GM12878 (cell line): ENCODE data around the gene CACNA2D3. TPM values are rescaled to one million over a fixed set of nuclear protein-coding genes. Genes with fewer than 3 reads are reported as not detected.
A peak's percentile ranks its signal among the peaks of the same experiment; 100 is the strongest.

Experiments used
- ATAC-seq: fragments of 200-7000 bp; cut with Tn5 transposase; 3 replicates; pipeline ENCODE4 v1.9.1; 2020; ENCODE audit warnings: mild to moderate bottlenecking, moderate library complexity
- BruUV-seq: library from RNA; stranded (reverse); fragments of 400-500 nt; replicated peaks from 2 replicates; lab custom pipeline; 2021; lab: Mats Ljungman, UMichigan
- CTCF ChIA-PET: fragments of 300-600 bp; sonication (Branson Sonifier 250); formaldehyde crosslinking; extraction: SDS; loops from one replicate; lab custom pipeline; 2021; ENCODE audit warnings: inconsistent platforms; lab: Yijun Ruan, JAX
- POLR2A ChIA-PET: fragments of 350-600 bp; formaldehyde crosslinking; extraction: SDS; loops from one replicate; lab custom pipeline; 2021; ENCODE audit warnings: inconsistent platforms; lab: Charles Lee
- RAD21 ChIA-PET: fragments of 300-600 bp; sonication (Branson Sonifier 250); formaldehyde crosslinking; loops from one replicate; lab custom pipeline; 2023; ENCODE audit warnings: antibody characterized with exemption; ENCODE audit not compliant: unreplicated experiment; lab: Charles Lee
- SMC1A ChIA-PET: fragments of 300-600 bp; sonication (Branson Sonifier 250); formaldehyde crosslinking; loops from one replicate; lab custom pipeline; 2023; ENCODE audit not compliant: unreplicated experiment, uncharacterized antibody; lab: Charles Lee
- DNase-seq: peaks from one replicate; pipeline ENCODE4 v3.0.0-alpha.2; 2011; ENCODE audit warnings: low read depth, low spot score
- FAIRE-seq: peaks from 3 replicates; lab custom pipeline; 2011; peaks lifted over from hg19 to GRCh38; lab: Jason Lieb, UNC
- H2AFZ ChIP-seq: 2 replicates; pipeline ENCODE4 v1.6.0; 2011; ENCODE audit warnings: low read depth, low read length, control low read depth; ENCODE audit not compliant: control insufficient read depth
- H3K27ac ChIP-seq: 2 replicates; pipeline ENCODE4 v1.5.1; 2011; ENCODE audit warnings: control low read depth; ENCODE audit not compliant: control insufficient read depth, insufficient read depth
- H3K27me3 ChIP-seq, 2 experiments: replicated peaks in 1 of 2; 2 replicates each; pipeline versions ENCODE4 v1.6.0 to v1.6.1; 2011; ENCODE audit warnings: low read length in 1 of 2; ENCODE audit not compliant: control insufficient read depth in 2 of 2, insufficient read depth in 2 of 2
- H3K36me3 ChIP-seq, 2 experiments: 2 replicates each; pipeline ENCODE4 v1.5.1; 2011; ENCODE audit warnings: low read length in 1 of 2; ENCODE audit not compliant: control insufficient read depth in 2 of 2, insufficient read depth in 2 of 2
- H3K4me1 ChIP-seq: 2 replicates; pipeline ENCODE4 v1.6.1; 2011; ENCODE audit warnings: mild to moderate bottlenecking, low read length, moderate library complexity, mixed read lengths; ENCODE audit not compliant: control insufficient read depth, insufficient read depth
- H3K4me2 ChIP-seq: 2 replicates; pipeline ENCODE4 v1.6.0; 2011; ENCODE audit warnings: control low read depth; ENCODE audit not compliant: control insufficient read depth, insufficient read depth
- H3K4me3 ChIP-seq: fragments of 200-600 bp; sonication (generic); 2 replicates; pipeline ENCODE4 v1.5.1; 2016
- H3K79me2 ChIP-seq: 2 replicates; pipeline ENCODE4 v1.6.0; 2011; ENCODE audit warnings: low read length; ENCODE audit not compliant: control insufficient read depth, insufficient read depth
- H3K9ac ChIP-seq: 2 replicates; pipeline ENCODE4 v1.8.0; 2011; ENCODE audit warnings: low read length, control low read depth, mixed read lengths; ENCODE audit not compliant: control insufficient read depth, insufficient read depth
- H3K9me3 ChIP-seq: replicated peaks from 3 replicates; pipeline ENCODE4 v1.5.1; 2011; ENCODE audit warnings: mild to moderate bottlenecking, low read length; ENCODE audit not compliant: control insufficient read depth, insufficient read depth
- H4K20me1 ChIP-seq: 2 replicates; pipeline ENCODE4 v1.6.0; 2011; ENCODE audit not compliant: control insufficient read depth, insufficient read depth
- ASH2L ChIP-seq: fragments of 300-600, 200-600 bp; sonication (generic); IDR thresholded peaks from 2 replicates; pipeline ENCODE4 v1.6.1; 2017; ENCODE audit warnings: low read depth, mild to moderate bottlenecking, borderline replicate concordance
- ATF7 ChIP-seq: fragments of 450-650 bp; IDR thresholded peaks from 2 replicates; pipeline ENCODE4 v1.6.1; 2016; ENCODE audit warnings: low read depth, mild to moderate bottlenecking
- BCLAF1 ChIP-seq: fragments of 450-650 bp; IDR thresholded peaks from 2 replicates; pipeline ENCODE4 v1.6.1; 2017; ENCODE audit warnings: antibody characterized with exemption, mild to moderate bottlenecking, moderate library complexity
- BMI1 ChIP-seq: fragments of 450-650 bp; IDR thresholded peaks from 2 replicates; pipeline ENCODE4 v1.6.1; 2016; ENCODE audit warnings: mild to moderate bottlenecking, moderate library complexity, borderline replicate concordance
- CHD2 ChIP-seq: IDR thresholded peaks from 2 replicates; pipeline ENCODE4 v1.6.1; 2011; ENCODE audit warnings: low read depth, low read length, improper control_type of control experiment, borderline replicate concordance
- ETV6 ChIP-seq, 2 experiments: fragments of 450-650 bp in 1 of 2; IDR thresholded peaks in 1 of 2; conservative IDR thresholded peaks in 1 of 2; 2 replicates each; pipeline ENCODE4 v1.6.1; 2014; ENCODE audit warnings: antibody characterized with exemption in 1 of 2, borderline replicate concordance in 1 of 2, low read depth in 1 of 2, mild to moderate bottlenecking in 1 of 2, moderate library complexity in 1 of 2
- NFIC ChIP-seq: IDR thresholded peaks from 2 replicates; pipeline ENCODE4 v1.6.1; 2012; ENCODE audit warnings: low read depth, mild to moderate bottlenecking, inconsistent platforms, low read length, moderate library complexity
- NR2C2 ChIP-seq: IDR thresholded peaks from 2 replicates; pipeline ENCODE4 v1.6.1; 2011; ENCODE audit warnings: borderline replicate concordance, low read depth; ENCODE audit not compliant: control insufficient read depth, insufficient read length
- NRF1 ChIP-seq: conservative IDR thresholded peaks from 2 replicates; pipeline ENCODE4 v1.6.1; 2011; ENCODE audit warnings: mild to moderate bottlenecking, low read depth, low read length, improper control_type of control experiment
- PAX8 ChIP-seq: fragments of 450-650 bp; IDR thresholded peaks from 2 replicates; pipeline ENCODE4 v1.6.1; 2017; ENCODE audit warnings: mild to moderate bottlenecking, moderate library complexity
- REST ChIP-seq: IDR thresholded peaks from 2 replicates; pipeline ENCODE4 v1.6.1; 2012; ENCODE audit warnings: mild to moderate bottlenecking, low read depth, low read length
- SUPT20H ChIP-seq: IDR thresholded peaks from 2 replicates; pipeline ENCODE4 v1.6.1; 2011; ENCODE audit warnings: low read depth, mild to moderate bottlenecking, low read length, moderate library complexity, borderline replicate concordance; ENCODE audit not compliant: control insufficient read depth
- ZBED1 ChIP-seq: IDR thresholded peaks from 2 replicates; pipeline ENCODE4 v1.6.1; 2016; ENCODE audit warnings: borderline replicate concordance
- WGBS: methylation state at CpG from one replicate; pipeline ENCODE4 v1.1.6; 2016; ENCODE audit warnings: low lambda C conversion rate; ENCODE audit not compliant: insufficient replicate concordance, insufficient coverage; ENCODE audit errors: missing lambda C conversion rate; 5-methylcytosine and 5-hydroxymethylcytosine counted together
- in situ Hi-C: fragments of 300-500 bp; cut with MboI; formaldehyde crosslinking; loops from 9 replicates; pipeline ENCODE4 v1.14.3; 2018; ENCODE audit warnings: mixed read lengths
- intact Hi-C: fragments of 100-400 bp; cut with micrococcal nuclease; formaldehyde crosslinking; loops from one replicate; pipeline ENCODE4 v1.14.2; 2022; ENCODE audit not compliant: unreplicated experiment
- polyA plus RNA-seq, 11 experiments: library from polyadenylated mRNA; depleted of rRNA in 4 of 11; unstranded in 6 of 11; stranded (reverse) in 5 of 11; fragments of >200 nt; fragmentation: Nextera tagmentation in 4 of 11; fragmentation: Illumina TruSeq in 1 of 11; extraction: Ambion mirVana in 4 of 11; extraction: Trizol in 1 of 11; gene quantifications; 1 replicate in 1 of 11; 2 replicates in 10 of 11; pipeline versions ENCODE4 v1.2.1 to v1.2.3, GENCODE V29; 2011 to 2016; ENCODE audit warnings: inconsistent platforms in 2 of 11, missing spikeins in 2 of 11, low read depth in 1 of 11
- total RNA-seq, 4 experiments: library from RNA; depleted of rRNA in 3 of 4; stranded (reverse); fragments of >200 nt in 3 of 4; fragmentation: Illumina TruSeq in 1 of 4; extraction: Trizol in 1 of 4; gene quantifications; 2 replicates each; pipeline versions ENCODE4 v1.2.1 to v1.2.3, GENCODE V29; 2013 to 2021
- TF ChIP-seq, protein P1 (sequence below): fragments of 450-650 bp; IDR thresholded peaks from 2 replicates; pipeline ENCODE4 v1.6.1; 2016; ENCODE audit warnings: mild to moderate bottlenecking

CACNA2D3 gene
- total and polyA plus RNA-seq, 10 of the 15 experiments (the other 5 are each of a cell fraction or from before 2014, with no cell fraction given) = not detected

DNA sequence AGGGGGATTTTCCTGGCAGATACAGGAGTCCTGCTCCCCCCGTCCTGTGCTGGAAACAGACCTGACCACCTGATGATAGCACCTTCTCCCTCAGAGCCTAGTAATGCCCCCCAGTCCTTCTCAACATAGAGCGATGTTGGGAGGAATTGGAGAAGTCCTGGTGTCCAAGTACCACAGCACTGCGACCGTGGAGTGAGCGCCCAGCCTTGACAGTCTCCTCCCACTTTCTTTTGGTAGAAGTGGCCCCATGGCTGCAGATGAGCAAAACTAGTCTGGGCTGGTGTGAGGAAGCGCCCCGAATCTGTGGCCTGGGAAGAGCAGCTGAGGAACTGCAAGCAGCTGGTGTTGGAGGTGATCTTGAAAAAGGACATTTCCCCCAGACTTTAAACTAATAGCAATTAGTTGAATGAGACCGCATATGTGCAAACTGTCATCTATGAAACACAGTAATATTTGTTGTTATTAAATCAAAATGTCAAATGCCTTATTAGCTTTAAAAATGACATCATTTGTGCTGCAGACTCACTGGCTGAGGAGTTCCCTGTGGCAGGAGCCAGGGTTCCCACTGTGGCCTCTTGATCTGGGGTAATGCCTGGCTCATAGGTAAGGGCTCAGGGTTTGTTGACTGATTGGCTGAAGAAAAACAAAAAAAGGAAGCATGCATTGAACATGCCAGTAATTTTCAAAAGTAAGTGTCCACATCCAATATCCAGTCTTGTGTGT lies 121.8 kb downstream of the CACNA2D3 start:
- peak overlapping the region; percentile 23; the same call in 1 of the 2 replicates for H2AFZ ChIP-seq
- H3K27ac ChIP-seq = no peak overlapping the region
- in situ Hi-C loops = no loop called here
- no peak for FAIRE-seq
- no peaks in the 10 kb centered on the region for H3K4me1 ChIP-seq
- no peak for ATAC-seq
- no peaks in the 10 kb centered on the region for H3K27me3 ChIP-seq
- WGBS = 48% methylated on average over 8 of the region's 8 CpGs
- no peak overlapping the region for H3K4me3 ChIP-seq
- H3K4me2 ChIP-seq = no peak overlapping the region
- H4K20me1 ChIP-seq = no peaks in the 10 kb centered on the region
- CTCF ChIA-PET = no interaction called here
- H3K79me2 ChIP-seq = no peaks in the 10 kb centered on the region
- no peaks in the 10 kb centered on the region for H3K9me3 ChIP-seq
- intact Hi-C loops = no loop called here
- DNase-seq = no peak
- RAD21 ChIA-PET = no interaction called here
- POLR2A ChIA-PET = no interaction called here
- H3K36me3 ChIP-seq = no peaks in the 10 kb centered on the region
- no TSS peak for BruUV-seq
- no peak overlapping the region for H3K9ac ChIP-seq
- SMC1A ChIA-PET = no interaction called here
- no peak for TF ChIP-seq ZBED1
- TF ChIP-seq, protein P1, sequence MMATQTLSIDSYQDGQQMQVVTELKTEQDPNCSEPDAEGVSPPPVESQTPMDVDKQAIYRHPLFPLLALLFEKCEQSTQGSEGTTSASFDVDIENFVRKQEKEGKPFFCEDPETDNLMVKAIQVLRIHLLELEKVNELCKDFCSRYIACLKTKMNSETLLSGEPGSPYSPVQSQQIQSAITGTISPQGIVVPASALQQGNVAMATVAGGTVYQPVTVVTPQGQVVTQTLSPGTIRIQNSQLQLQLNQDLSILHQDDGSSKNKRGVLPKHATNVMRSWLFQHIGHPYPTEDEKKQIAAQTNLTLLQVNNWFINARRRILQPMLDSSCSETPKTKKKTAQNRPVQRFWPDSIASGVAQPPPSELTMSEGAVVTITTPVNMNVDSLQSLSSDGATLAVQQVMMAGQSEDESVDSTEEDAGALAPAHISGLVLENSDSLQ = no peak
- TF ChIP-seq SUPT20H = no peak
- no peak for TF ChIP-seq BMI1
- TF ChIP-seq ASH2L = no peak
- no peak for TF ChIP-seq ETV6 (conservative IDR thresholded peaks at IDR 0.05 in 1 of 2, IDR thresholded peaks at IDR 0.05 in 1 of 2; ENCODE audit: borderline replicate concordance in 1 of 2, low read depth in 1 of 2)
- no peak for TF ChIP-seq NRF1
- TF ChIP-seq BCLAF1 = no peak
- TF ChIP-seq NR2C2 = no peak
- no peak for TF ChIP-seq PAX8
- no peak for TF ChIP-seq CHD2
- TF ChIP-seq REST = no peak
- no peak for TF ChIP-seq ATF7
- no peak for TF ChIP-seq NFIC
